RPMI7951 (cell line): ENCODE data around the gene QRICH1. TPM values are rescaled to one million over a fixed set of nuclear protein-coding genes. Genes with fewer than 3 reads are reported as not detected.
A peak's percentile ranks its signal among the peaks of the same experiment; 100 is the strongest.
"Not testable (repeated sequence)": the region's sequence is repeated elsewhere in the genome, so short reads cannot be mapped to it uniquely, and the experiment has no call there.

Experiments
- DNase-seq: peaks from one replicate; pipeline ENCODE4 v3.0.0-alpha.2; 2012; ENCODE audit warnings: low read depth
- total RNA-seq: library from RNA; depleted of rRNA; stranded (reverse); fragments of >200 nt; shearing (Covaris generic); gene quantifications from 2 replicates; pipeline ENCODE4 v1.2.3, GENCODE V29; 2014

QRICH1 gene
- total RNA-seq, 1 experiment from 2014 or later: 121 TPM

DNA sequence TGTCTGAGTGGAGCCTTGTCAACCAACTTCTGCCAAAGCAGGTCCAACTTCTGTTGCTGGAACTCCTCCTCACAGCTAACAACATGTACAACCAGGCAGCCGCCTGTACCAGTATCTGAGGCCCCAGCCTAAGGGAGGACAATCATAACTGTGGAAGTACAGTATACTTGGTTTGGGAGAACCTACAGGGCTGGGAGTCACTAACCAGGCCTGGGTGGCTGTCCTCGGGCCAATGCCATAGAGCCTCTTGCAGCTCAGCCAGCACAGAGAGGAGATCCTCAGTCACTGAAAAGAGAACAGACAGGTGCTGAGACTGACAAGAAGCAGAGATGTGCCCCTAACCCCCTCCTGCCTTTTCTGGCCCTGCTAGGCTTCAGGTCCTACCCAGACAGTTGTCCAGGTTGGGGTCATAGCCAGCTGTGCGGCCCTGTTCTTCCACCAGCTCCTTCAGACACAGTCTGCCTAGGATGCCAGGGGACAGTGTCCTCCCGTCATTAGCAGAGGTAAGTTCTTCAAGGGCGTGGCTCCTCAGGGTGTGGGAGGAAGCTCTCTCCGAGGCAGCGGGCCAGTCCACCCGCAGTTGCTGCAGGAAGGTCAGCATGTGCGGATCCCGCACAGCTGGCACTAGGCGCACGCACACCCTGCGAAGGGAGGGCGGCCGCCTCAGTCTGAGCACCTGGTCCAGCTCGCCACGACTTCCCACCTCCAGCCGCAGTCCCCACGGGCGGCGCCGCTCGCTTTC, 76.5 kb downstream of the QRICH1 start:
- peak; percentile 30 for DNase-seq

DNA sequence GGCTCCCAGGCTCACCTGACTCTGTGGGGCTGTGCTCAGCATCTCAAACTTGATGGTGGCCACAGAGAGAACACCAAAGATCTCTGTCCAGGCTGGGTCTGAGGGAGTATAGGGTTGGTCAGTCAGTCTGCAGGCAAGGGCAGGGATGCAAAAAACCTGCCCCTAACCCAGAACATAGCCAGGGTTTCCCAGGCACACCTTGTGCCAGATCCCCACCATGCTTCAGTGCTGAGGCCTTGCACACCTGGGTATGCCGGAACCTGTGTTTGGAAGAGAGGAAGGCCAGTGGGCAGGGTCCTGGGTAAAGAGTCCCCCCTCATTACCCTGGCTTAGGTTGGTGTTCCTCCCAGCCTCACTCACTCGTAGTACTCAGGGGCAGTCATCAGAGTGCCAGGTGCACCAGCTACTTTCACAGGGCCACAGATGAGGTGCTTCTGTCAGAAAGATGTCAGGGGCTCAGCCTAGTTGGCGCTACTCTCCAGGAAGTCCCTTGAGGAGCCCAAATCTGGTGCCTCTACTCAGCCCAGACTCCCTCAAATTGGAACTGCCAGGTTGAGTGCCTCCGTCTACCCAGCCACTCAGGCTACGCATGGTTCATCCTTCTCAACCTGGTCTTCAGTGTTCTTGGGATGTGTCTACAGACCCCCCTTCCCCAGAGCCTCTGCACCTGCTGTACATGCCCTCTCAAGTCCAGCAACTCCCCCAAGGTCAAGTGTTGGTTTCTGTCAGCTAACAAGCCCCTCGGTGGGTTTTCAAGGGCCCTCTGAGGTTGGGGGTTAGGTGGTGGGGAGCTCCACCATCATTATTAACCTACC, 77.2 kb downstream of the QRICH1 start:
- DNase-seq: no peak

DNA sequence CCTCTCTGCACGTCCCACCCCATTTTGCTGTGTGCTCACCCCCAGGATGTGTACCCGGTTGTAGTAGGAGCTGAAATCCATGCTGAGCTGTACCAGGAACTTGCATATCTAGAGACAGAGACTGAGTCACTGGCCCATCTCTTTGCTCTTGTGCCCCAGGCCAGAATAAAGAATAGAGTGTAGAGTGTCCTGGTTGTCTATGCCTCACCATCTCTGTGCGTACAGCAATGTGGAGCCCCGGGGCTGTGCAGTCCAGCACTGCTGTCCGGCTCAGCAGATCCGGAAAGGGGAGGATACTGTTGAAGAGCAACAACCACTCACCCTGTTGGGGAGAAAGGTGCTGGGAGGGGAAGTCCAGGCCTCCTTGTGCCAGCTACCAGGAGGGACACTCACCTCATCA, 78.1 kb downstream of the QRICH1 start:
- DNase-seq: peak; percentile 56

DNA sequence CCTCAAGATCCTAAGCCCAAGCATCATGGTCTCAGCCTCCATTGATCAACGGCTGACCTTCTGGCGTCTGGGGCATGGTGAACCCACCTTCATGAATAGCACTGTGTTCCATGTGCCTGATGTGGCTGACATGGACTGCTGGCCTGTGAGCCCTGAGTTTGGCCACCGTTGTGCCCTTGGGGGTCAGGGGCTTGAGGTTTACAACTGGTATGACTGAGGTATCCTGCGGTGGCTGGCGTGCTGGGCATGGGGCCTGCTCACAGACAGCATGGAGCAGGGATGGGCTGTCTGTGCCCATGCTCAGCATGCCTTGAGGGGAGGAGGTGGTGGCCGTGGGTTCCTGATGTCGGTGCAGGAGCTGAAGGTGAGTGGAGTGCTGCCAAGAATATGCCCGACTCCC, 78.8 kb downstream of the QRICH1 start:
- no peak for DNase-seq

DNA sequence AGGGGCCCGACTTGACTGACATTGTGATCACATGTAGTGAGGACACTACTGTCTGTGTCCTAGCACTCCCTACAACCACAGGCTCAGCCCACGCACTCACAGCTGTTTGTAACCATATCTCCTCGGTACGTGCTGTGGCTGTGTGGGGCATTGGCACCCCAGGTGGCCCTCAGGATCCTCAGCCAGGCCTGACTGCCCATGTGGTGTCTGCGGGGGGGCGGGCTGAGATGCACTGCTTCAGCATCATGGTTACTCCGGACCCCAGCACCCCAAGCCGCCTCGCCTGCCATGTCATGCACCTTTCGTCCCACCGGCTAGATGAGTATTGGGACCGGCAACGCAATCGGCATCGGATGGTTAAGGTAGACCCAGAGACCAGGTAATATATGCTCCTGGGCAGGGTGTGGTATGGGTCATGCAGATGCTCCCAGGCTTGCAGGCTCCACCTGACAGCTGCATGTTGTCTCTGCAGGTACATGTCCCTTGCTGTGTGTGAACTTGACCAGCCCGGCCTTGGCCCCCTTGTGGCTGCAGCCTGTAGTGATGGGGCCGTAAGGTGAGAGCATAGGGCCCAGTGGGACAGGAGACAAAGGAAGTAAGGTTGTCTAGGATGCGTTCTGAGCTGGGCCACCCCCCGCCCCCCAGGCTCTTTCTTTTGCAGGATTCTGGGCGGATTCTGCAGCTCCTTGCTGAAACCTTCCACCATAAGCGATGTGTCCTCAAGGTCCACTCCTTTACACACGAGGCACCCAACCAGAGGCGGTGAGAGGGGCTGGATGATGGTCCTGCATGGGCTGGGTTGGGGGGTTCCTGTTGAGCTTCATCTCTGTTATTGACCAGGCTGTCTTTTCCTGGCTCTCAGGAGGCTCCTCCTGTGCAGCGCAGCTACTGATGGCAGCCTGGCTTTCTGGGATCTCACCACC, 79.9 kb downstream of the QRICH1 start:
- peak; percentile 26 for DNase-seq

DNA sequence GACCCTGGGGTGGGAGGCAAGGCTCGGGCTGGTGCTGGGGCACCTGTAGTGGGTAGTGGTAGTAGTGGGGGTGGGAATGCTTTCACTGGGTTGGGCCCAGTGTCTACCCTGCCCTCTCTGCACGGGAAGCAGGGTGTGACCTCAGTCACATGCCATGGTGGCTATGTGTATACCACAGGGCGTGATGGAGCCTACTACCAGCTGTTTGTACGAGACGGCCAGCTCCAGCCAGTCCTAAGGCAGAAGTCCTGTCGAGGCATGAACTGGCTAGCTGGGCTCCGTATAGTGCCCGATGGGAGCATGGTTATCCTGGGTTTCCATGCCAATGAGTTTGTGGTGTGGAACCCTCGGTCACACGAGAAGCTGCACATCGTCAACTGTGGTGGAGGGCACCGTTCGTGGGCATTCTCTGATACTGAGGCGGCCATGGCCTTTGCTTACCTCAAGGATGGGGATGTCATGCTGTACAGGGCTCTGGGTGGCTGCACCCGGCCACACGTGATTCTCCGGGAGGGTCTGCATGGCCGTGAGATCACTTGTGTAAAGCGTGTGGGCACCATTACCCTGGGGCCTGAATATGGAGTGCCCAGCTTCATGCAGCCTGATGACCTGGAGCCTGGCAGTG, 80.6 kb downstream of the QRICH1 start:
- DNase-seq: no peak

DNA sequence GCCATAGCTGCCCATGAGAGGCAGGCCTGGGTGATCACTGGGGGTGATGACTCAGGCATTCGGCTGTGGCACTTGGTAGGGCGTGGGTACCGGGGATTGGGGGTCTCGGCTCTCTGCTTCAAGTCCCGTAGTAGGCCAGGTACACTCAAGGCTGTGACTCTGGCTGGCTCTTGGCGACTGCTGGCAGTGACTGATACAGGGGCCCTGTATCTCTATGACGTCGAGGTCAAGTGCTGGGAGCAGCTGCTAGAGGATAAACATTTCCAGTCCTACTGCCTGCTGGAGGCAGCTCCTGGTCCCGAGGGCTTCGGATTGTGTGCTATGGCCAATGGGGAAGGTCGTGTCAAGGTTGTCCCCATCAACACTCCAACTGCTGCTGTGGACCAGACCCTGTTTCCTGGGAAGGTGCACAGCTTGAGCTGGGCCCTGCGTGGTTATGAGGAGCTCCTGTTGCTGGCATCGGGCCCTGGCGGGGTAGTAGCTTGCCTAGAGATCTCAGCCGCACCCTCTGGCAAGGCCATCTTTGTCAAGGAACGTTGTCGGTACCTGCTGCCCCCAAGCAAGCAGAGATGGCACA, 81.3 kb downstream of the QRICH1 start:
- no peak for DNase-seq

DNA sequence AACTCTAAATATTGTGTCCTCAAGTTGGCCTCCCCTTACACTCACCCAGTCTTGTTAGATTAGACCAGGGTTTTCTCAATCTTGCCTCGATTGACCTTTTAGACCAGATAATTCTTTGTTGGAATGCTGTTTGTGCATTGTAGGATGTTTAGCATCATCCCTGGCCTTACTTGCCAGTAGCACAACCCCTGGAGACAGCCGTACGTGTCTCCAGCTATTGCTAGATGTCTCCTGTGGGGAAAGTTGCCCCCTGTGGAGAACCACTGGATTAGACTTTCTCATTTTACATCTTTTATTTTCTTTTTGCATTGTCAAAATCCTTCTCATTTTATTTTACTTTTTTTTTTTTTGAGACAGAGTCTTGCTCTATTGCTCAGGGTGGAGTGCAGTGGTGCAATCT, 84.5 kb downstream of the QRICH1 start:
- no peak for DNase-seq

DNA sequence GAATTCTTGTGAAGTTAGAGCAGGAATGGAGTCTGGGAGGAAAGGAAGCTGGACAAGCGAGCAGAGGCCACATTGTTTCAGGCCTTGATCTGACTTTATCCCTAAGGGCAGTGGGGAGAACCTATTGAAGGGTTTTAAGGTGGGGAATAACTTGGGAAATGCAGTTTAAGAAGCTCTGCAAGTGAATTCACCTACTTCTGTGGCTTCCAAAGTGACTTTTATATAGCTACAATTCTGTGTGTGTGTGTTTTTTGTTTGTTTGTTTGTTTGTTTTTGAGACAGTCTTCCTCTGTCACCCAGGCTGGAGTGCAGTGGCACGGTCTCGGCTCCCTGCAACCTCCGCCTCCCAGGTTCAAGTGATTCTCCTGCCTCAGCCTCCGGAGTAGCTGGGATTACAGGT, 85.2 kb downstream of the QRICH1 start:
- not testable (repeated sequence) for DNase-seq

DNA sequence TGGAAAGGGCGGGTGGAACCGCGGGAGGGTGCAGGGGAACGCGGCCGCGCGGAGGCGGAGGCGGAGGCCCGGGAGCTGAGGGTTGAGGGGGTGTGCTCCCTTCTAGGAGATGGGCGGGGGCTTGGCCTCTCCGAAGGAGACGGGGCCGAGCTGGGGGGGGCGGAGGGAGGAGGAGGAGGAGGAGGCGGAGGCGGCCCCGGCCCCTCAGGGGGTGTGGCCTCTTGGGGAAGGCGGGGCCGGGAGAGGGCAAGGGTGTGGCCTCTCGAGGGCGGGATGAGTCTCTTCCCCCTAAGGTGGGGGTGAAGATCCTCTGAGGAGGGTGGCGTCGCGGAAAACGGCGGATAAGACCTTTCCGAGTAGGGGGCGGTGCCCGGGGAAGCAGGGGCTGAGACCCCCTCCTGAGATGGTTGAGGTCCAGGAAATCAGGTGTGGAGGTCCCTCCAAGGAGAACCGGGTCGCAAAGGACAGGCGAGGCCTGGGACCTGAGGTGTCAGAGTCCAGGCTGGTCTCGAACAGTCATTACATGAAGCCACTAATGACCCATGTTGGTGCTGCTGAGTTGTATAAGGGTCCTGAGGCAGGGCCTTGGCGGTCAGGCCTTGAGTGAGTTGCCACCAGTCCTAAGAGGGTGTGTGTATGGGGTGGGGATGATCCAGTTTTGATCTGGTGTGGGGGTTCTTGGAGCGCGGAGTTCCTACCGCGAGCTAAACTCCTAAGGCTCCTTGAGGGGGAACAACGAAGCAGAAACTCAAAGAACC, 85.9 kb downstream of the QRICH1 start:
- peak; percentile 89 for DNase-seq

DNA sequence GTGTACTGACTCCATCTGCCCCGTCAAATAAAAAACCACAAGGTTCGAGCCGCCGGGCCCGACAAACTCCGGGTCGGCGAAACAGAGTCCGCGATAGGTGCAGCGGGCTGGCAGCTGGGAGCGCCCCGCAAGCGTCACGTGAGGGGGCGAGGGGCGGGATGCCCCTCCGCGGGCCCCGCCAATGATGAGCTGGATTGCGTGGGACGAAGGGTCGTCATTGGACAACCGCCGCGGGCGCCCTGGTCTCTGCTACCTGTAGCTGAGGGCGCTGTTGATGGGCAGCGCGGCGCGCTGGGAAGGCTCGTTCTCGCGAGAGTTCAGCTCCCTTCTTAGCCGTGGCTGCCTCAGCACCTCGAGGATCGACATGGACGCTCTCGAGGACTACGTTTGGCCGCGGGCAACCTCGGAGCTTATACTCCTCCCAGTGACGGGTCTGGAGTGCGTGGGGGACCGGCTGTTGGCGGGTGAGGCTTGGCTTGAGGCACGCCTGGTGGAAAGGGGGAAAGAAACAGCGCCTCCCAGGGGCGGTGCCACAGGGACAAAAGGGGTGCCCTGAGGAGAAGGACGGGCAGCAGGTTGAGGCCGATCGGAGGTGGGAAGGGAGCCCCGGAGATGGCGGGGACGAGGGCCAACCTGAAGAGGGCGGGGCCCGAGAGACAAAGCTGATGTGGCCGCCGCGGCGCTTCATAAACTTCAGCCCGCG, 86.7 kb downstream of the QRICH1 start, which contains the start of gene WDR6:
Gene WDR6, plus strand, starts transcription at position 324 of the 703 bp plus-strand sequence. Its CDS starts 41 bp downstream, at position 365.
- peak; percentile 98 for DNase-seq

DNA sequence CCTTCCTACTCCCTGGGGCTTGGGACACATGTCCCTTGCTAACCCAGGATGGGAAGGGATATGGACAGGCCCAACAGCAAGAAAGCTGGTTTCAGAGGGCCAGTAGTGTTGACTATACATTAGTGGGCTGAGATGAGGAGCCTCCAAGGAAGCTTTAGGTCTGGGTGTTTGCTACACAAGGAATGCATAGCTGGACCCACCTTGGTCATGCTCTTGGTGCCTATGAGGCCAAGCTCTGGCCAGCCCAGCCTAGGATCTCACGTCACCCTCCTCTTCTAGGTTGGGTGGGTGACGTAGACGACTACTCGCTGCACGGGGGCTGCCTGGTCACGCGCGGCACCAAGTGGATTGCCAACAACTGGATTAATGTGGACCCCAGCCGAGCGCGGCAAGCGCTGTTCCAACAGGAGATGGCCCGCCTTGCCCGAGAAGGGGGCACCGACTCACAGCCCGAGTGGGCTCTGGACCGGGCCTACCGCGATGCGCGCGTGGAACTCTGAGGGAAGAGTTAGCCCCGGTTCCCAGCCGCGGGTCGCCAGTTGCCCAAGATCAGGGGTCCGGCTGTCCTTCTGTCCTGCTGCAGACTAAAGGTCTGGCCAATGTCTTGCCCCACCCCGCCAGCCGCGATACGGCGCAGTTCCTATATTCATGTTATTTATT, 87.3 kb downstream of the QRICH1 start:
- peak; percentile 48 for DNase-seq

DNA sequence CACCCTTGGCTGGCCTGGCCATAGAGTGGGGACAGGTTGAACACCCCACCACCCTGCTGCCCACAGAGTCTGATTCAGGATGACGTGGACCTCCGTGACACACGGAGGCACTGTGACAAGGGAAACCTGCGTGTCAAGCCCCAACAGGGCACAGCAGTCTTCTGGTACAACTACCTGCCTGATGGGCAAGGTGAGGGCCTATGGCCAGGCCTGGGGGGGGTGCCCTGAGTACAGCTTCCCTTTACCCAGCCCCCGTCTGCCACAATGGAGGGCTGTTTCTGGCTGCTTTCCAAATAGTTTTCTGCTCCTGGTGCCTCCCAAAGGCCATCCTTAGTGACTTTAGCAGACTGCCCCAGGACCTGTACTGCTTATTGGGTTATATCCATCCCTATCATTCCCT, 87.9 kb downstream of the QRICH1 start:
- DNase-seq: no peak

DNA sequence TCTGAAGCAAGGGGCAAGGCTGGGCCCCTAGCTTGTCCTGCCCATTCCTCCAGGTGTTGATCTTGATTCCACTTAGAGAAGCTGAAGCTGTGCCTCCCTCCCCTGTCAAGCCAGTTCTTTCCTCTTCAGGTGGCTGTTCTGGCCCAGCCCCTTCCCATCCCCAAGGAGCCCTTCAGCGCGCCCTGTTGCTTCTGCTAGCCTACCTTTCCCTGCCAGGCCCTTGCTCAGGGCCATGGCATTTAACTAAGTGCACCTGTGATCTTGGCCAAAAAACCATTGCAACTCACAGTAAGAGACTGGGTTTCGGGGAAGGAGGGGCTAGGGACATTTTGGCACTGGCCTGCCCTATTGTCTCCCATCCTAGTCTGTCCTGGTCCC, 88.6 kb downstream of the QRICH1 start:
- DNase-seq: no peak

DNA sequence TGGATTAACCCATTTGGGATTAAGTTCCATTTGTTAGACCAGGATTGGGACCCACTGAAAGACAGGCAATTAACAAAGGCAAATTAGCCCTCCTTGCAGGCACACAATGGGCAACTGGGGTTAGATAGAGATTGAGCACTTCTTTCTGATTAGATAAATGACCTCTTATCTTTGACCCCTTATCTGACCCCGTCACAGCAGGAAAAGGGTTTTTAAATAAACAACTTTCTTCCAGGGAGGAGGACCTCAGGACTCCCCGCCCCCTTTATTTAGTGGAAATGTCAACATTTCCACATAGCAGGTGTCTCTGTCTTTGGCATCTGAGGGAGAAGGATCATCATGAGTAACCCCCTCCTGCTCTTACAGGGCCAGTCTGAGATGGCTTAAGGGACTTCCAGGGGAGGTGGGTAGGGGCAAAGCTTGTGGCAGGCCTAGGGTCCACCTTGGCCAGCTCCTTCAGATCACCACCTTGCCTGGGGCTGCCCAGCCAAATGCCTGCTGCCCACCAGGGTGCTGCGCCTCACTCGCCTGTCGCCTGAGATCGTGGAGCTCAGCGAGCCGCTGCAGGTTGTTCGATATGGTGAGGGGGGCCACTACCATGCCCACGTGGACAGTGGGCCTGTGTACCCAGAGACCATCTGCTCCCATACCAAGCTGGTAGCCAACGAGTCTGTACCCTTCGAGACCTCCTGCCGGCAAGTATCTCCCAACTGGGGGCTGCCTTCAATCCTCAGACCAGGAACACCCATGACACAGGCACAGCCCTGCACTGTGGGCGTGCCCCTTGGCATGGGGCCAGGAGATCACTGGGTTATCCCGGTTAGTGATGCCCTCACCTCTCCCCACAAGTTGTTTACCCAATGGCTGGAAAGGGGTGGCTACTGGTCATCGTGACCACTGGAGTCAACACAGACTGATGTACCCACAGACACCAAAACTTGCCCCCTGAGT, 89.2 kb downstream of the QRICH1 start:
- DNase-seq: no peak

DNA sequence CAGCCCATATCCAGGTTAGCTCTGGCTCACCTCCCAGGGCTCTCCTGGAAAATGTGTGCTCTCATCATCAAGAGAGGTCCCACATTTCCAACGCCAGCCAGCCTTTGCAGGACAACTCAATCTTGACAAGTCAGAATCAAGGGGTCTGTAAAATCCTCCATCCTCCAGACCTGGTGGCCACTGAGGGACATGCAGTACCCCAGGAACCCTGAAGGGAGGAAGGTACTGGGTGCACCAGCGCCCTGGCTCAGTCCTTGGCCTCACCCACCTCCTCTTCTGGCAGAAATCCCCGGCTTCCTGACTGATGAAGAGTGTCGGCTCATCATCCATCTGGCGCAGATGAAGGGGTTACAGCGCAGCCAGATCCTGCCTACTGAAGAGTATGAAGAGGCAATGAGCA, 92.7 kb downstream of the QRICH1 start:
- no peak for DNase-seq

DNA sequence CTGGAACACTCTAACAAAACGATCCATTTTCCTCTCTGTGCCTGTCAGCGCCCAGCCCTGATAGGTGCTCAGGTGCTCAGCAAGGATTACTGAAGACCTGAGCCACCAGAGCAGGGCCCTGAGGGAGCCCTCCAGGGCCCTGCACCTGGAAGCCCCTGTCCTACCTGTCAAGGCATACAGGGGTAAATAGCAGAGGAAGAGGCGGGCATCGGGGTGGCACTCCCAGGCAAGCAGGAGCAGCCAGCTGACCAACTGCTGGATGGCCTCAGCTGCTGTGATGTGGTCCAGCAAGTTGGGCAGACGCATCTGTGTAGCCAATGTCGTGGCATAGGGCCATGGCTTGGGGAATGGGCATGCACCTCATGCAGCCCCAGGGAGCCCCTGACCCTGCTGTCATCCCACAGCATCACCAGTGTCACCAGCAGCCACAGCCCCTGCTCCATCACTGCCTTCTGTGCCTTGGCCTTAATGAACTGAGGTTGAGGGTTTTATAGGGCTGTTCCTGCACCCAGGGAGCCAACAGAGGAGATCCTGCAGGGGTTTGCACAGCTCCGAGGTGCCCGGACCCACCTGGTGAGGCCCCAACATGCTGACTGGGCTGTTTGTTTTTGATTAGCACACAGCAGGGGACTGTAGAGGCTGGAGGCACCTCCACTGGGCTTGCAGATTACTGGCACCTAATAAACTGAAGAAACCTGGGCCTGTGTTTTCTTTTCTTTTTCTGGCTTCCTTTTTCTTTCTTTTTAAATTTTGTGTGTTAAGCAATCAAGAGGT, 94.6 kb downstream of the QRICH1 start:
- DNase-seq: no peak
